CD4-positive, alpha-beta memory T cell (primary cell): ENCODE results near the gene CUX1. TPM values are rescaled to one million over a fixed set of nuclear protein-coding genes. Genes with fewer than 3 reads are reported as not detected.

ENCODE experiments used
- CTCF ChIA-PET: fragments of 350-600 bp; sonication (Branson Sonifier 250); formaldehyde crosslinking; loops from one replicate; lab custom pipeline; 2021; ENCODE audit warnings: inconsistent platforms; ENCODE audit not compliant: partially characterized antibody; lab: Charles Lee
- POLR2A ChIA-PET: fragments of 350-600 bp; sonication (Branson Sonifier 250); formaldehyde crosslinking; loops from one replicate; lab custom pipeline; 2021; ENCODE audit not compliant: partially characterized antibody; lab: Charles Lee
- DNase-seq, 5 donors: peaks; one replicate each; pipeline versions ENCODE4 v3.0.0 to v3.0.0-alpha.2; 2020 to 2022; ENCODE audit warnings: mixed read lengths in 1 of 5
- H3K27ac ChIP-seq: one replicate; pipeline ENCODE4 v1.7.0; 2013; ENCODE audit warnings: low read depth, low read length
- H3K27me3 ChIP-seq: 2 replicates; pipeline ENCODE4 v1.7.0; 2013; ENCODE audit warnings: mild to moderate bottlenecking, low read length, moderate library complexity; ENCODE audit not compliant: insufficient read depth
- H3K36me3 ChIP-seq: 2 replicates; pipeline ENCODE4 v1.7.0; 2013; ENCODE audit warnings: mild to moderate bottlenecking, low read length, moderate library complexity; ENCODE audit not compliant: insufficient read depth
- H3K4me1 ChIP-seq: 2 replicates; pipeline ENCODE4 v1.7.0; 2013; ENCODE audit warnings: mild to moderate bottlenecking, low read length, moderate library complexity; ENCODE audit not compliant: insufficient read depth
- H3K4me3 ChIP-seq, 2 donors: one replicate each; pipeline ENCODE4 v1.7.0; 2013; ENCODE audit warnings: low read length in 2 of 2, mild to moderate bottlenecking in 1 of 2
- H3K9me3 ChIP-seq, 2 donors: one replicate each; pipeline ENCODE4 v1.7.0; 2013; ENCODE audit warnings: low read length in 2 of 2, control low read depth in 1 of 2; ENCODE audit not compliant: control insufficient read depth in 1 of 2
- H3K27ac Mint-ChIP-seq, 7 donors: one replicate each; pipeline ENCODE4 v1.8.0; 2020 to 2021; ENCODE audit warnings: mixed read lengths in 7 of 7, mild to moderate bottlenecking in 6 of 7, inconsistent platforms in 3 of 7, moderate library complexity in 3 of 7
- H3K27me3 Mint-ChIP-seq, 2 donors: one replicate each; pipeline ENCODE4 v1.8.0; 2020 to 2021; ENCODE audit warnings: mixed read lengths in 2 of 2
- H3K36me3 Mint-ChIP-seq, 2 donors: one replicate each; pipeline ENCODE4 v1.8.0; 2020 to 2021; ENCODE audit warnings: mixed read lengths in 2 of 2, inconsistent platforms in 1 of 2, mild to moderate bottlenecking in 1 of 2
- H3K4me1 Mint-ChIP-seq, 4 donors: one replicate each; pipeline ENCODE4 v1.8.0; 2020 to 2021; ENCODE audit warnings: mixed read lengths in 4 of 4, mild to moderate bottlenecking in 1 of 4
- H3K4me3 Mint-ChIP-seq, 8 donors: one replicate each; pipeline ENCODE4 v1.8.0; 2020 to 2021; ENCODE audit warnings: mixed read lengths in 8 of 8, mild to moderate bottlenecking in 7 of 8, moderate library complexity in 6 of 8, inconsistent platforms in 3 of 8
- H3K9me3 Mint-ChIP-seq, 8 donors: one replicate each; pipeline ENCODE4 v1.8.0; 2020 to 2021; ENCODE audit warnings: mixed read lengths in 8 of 8, mild to moderate bottlenecking in 5 of 8, inconsistent platforms in 3 of 8, moderate library complexity in 1 of 8
- intact Hi-C: fragments of 100-400 bp; cut with micrococcal nuclease; formaldehyde crosslinking; loops from one replicate; pipeline ENCODE4 v1.15.1; 2023
- polyA plus RNA-seq, 2 donors: library from polyadenylated mRNA; unstranded; fragments of 300-500 nt; fragmentation: Illumina TruSeq; gene quantifications; one replicate each; pipeline ENCODE4 v1.2.3, GENCODE V29; 2021
- total RNA-seq, 2 experiments: library from RNA; stranded (reverse); gene quantifications; one replicate each; pipeline ENCODE4 v1.2.3, GENCODE V29; 2021

CUX1 gene
- total and polyA plus RNA-seq, 4 experiments from 2014 or later: 2.1 to 47.6 (median 36.1) TPM

DNA sequence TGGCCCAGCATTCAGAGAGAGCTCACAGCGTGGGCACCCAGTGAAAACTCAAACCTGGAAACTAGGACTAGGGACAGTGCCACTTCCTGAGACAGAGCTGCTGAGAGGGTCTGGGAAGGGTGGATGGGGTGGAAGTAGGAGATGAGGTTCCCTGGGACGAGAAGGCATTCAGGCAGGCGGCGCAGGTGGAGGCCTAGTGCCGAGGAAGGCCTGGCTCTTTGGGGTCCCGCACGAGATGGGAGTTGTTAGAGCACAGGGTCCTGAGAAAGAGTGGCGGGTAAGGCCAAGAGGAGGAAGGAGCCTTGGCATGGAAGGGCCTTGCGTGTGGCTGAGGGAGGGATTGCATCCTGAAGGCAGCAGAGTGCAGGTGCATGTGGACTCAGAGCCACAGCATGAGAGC lies 339.4 kb downstream of the CUX1 start:
- peak overlapping the region in 1 of 8 donors; percentile 55 for H3K4me3 Mint-ChIP-seq
- H3K27me3 Mint-ChIP-seq: no peaks in the 10 kb centered on the region
- no peak overlapping the region for H3K27ac ChIP-seq
- no peaks in the 10 kb centered on the region for H3K4me1 Mint-ChIP-seq
- peaks cover 0 to 2% (median 0%) of the 10 kb centered on the region in 8 donors for H3K9me3 Mint-ChIP-seq
- POLR2A ChIA-PET: no interaction called here
- H3K4me1 ChIP-seq: no peaks in the 10 kb centered on the region
- H3K9me3 ChIP-seq: no peaks in the 10 kb centered on the region
- no peak overlapping the region for H3K27ac Mint-ChIP-seq
- CTCF ChIA-PET: no interaction called here
- peaks cover 14 to 15% of the 10 kb centered on the region in 2 donors for H3K36me3 Mint-ChIP-seq
- DNase-seq: no peak
- no peak overlapping the region for H3K4me3 ChIP-seq
- no peaks in the 10 kb centered on the region for H3K36me3 ChIP-seq
- no peaks in the 10 kb centered on the region for H3K27me3 ChIP-seq
- intact Hi-C loops: no loop called here

DNA sequence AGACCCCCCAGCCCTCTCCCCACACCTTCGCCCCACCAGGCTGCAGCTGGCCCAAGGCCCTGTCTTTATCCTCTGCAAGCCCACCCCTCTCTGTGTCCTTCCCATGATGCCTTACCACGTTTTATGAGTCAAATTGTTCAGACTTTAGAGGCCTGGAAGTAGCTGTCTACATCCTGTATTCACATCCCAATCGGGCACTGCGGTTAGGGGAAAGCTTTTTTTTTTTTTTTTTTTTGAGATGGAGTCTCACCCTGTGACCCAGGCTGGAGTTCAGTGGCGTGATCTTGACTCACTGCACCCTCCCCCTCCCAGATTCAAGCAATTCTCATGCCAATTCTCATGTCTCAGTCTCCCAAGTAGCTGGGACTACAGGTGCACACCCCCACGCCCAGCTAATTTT lies 347.7 kb downstream of the CUX1 start:
- no peaks in the 10 kb centered on the region for H3K4me1 ChIP-seq
- Mint-ChIP-seq H3K27me3 (no peaks in the 10 kb centered on the region), H3K4me1 (no peaks in the 10 kb centered on the region), H3K36me3 (peaks cover 8 to 9% of the 10 kb centered on the region in 2 donors), H3K4me3 (no peak overlapping the region), H3K9me3 (peaks cover 0 to 2% (median 0%) of the 10 kb centered on the region in 8 donors), H3K27ac (no peak overlapping the region)
- no peak for DNase-seq
- ChIA-PET POLR2A (no interaction called here), CTCF (no interaction called here)
- no peaks in the 10 kb centered on the region for H3K36me3 ChIP-seq
- H3K9me3 ChIP-seq: no peaks in the 10 kb centered on the region
- no peak overlapping the region for H3K27ac ChIP-seq
- intact Hi-C loops: no loop called here
- H3K27me3 ChIP-seq: no peaks in the 10 kb centered on the region
- H3K4me3 ChIP-seq: no peak overlapping the region

DNA sequence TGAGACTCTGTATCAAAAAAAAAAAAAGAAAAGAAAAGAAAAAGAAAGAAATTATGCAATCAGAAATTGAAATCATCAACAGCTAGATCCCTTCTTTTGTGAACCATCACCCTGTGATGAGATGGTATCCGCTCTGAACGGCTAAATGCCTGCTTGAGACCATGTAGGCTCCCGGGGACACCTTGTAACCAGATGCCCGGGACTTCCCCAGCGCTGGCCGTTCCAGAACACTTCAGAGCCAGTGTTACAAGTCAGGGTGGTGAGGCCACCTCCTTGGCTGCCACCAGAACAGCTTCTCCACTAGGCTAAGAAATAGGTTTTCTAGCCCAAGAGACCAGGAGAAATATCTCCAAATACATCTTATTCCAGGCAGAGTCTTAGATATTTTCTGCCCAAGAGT lies 349.8 kb downstream of the CUX1 start:
- Mint-ChIP-seq H3K36me3 (peaks cover 8 to 10% of the 10 kb centered on the region in 2 donors), H3K4me3 (no peak overlapping the region), H3K27me3 (no peaks in the 10 kb centered on the region), H3K4me1 (no peaks in the 10 kb centered on the region), H3K9me3 (no peaks in the 10 kb centered on the region), H3K27ac (no peak overlapping the region)
- H3K4me3 ChIP-seq: no peak overlapping the region
- DNase-seq: no peak
- intact Hi-C loops: no loop called here
- H3K27ac ChIP-seq: no peak overlapping the region
- no peaks in the 10 kb centered on the region for H3K9me3 ChIP-seq
- ChIA-PET CTCF (interaction anchor here (0.7 kb wide), 1 partner anchor 499 kb away, joined by 3 read pairs; no protein-coding TSS in a partner anchor), POLR2A (no interaction called here)
- no peaks in the 10 kb centered on the region for H3K27me3 ChIP-seq
- no peaks in the 10 kb centered on the region for H3K36me3 ChIP-seq
- no peaks in the 10 kb centered on the region for H3K4me1 ChIP-seq

DNA sequence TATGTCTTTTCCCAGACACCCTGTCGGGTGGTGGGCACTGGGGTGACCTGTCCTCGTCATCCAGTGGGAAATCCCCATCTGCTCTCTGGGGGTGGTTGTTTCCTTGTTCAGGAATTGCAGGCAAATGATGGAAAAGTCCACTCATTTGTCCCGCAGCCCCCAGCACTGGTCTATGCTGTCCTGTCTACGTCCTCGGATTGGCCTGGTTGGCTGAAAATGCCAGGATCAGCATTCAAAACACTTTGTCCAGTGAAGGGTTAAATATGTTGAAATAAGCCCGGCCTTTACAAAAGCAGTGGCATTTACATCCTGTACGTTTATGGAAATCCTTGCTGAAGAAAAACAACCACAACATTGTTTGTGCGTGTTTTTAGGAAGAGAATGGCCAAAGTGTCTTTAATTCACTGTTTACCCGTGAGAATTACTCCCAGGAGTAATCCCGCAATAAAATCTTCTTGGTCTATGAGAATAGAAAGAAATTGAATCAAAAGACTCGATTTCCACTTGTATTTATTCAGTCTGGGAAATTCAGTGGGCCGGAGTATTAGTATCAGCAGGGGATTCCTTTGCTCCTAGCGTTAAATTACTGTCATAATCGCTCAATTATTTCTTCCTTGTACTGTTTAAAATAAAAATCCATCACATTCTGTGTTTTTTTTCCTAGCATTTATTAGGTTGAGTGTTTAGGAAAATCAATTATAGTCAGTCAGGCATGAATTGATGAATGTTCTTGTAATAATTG lies 352.4 kb downstream of the CUX1 start:
- no peaks in the 10 kb centered on the region for H3K4me1 Mint-ChIP-seq
- no peaks in the 10 kb centered on the region for H3K27me3 ChIP-seq
- no peak overlapping the region for H3K4me3 Mint-ChIP-seq
- H3K4me3 ChIP-seq: no peak overlapping the region
- no peaks in the 10 kb centered on the region for H3K9me3 ChIP-seq
- no peaks in the 10 kb centered on the region for H3K9me3 Mint-ChIP-seq
- H3K27ac Mint-ChIP-seq: peak overlapping the region in 1 of 7 donors; percentile 4
- no peak for DNase-seq
- H3K36me3 Mint-ChIP-seq: peaks cover 13 to 19% of the 10 kb centered on the region in 2 donors
- no peaks in the 10 kb centered on the region for H3K27me3 Mint-ChIP-seq
- no peak overlapping the region for H3K27ac ChIP-seq
- no peaks in the 10 kb centered on the region for H3K36me3 ChIP-seq
- ChIA-PET CTCF (no interaction called here), POLR2A (no interaction called here)
- no peaks in the 10 kb centered on the region for H3K4me1 ChIP-seq
- intact Hi-C loops: no loop called here

DNA sequence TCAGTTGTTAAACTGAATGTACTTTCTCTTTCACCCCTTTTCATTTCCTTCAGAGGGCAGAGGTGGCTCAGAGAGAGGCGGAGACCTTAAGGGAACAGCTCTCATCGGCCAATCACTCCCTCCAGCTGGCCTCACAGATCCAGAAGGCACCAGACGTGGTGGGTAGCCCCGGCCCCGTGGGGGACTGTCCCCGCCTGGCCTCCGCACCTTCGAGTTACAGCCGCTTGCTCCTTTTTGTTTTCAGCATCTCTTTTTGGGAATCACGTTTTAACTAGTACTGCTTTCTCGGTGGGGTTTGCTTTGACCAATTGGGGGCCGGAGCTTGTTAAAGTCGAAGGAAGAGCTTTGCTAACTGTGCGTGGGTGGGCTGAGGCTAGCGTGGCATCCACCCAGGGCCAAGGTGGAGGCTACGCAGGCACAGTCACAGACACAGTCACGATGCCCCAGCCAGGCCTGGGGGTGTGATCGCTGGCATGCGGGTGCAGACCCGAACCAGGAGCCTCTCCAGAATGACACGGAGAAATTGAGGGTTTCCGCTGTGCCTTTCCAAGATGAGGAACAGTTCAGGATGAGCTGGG lies 353.1 kb downstream of the CUX1 start:
- CTCF ChIA-PET: no interaction called here
- no peaks in the 10 kb centered on the region for H3K36me3 ChIP-seq
- no peaks in the 10 kb centered on the region for H3K4me1 ChIP-seq
- intact Hi-C loops: no loop called here
- H3K4me3 Mint-ChIP-seq: no peak overlapping the region
- no peaks in the 10 kb centered on the region for H3K27me3 ChIP-seq
- H3K9me3 ChIP-seq: no peaks in the 10 kb centered on the region
- no peak overlapping the region for H3K27ac ChIP-seq
- POLR2A ChIA-PET: no interaction called here
- no peaks in the 10 kb centered on the region for H3K9me3 Mint-ChIP-seq
- no peak overlapping the region for H3K4me3 ChIP-seq
- no peaks in the 10 kb centered on the region for H3K27me3 Mint-ChIP-seq
- H3K4me1 Mint-ChIP-seq: no peaks in the 10 kb centered on the region
- peaks cover 13 to 23% of the 10 kb centered on the region in 2 donors for H3K36me3 Mint-ChIP-seq
- DNase-seq: no peak
- H3K27ac Mint-ChIP-seq: no peak overlapping the region

DNA sequence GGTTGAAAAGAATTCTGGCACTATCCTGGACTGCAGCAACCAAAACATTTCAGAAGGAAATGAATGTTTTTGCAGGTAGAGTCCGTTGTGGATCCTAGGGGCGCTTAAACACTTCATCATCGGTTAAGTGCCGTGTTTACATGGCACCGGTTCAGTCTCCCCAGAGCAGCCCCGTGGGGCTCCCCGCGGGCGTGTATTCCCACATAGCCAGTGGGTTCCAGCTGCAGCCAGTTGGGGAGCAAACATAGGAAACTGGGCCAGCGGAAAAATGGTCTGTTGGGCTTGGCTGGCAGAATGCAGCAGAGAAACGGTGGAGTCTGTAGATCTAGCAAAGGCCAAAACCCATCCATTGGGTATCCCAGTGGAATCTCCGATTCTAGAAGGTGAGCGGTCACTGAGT lies 356.2 kb downstream of the CUX1 start:
- CTCF ChIA-PET: no interaction called here
- no peaks in the 10 kb centered on the region for H3K36me3 ChIP-seq
- intact Hi-C loops: no loop called here
- Mint-ChIP-seq H3K27me3 (no peaks in the 10 kb centered on the region), H3K4me3 (no peak overlapping the region), H3K4me1 (no peaks in the 10 kb centered on the region), H3K27ac (no peak overlapping the region), H3K36me3 (peaks cover 21 to 39% of the 10 kb centered on the region in 2 donors), H3K9me3 (no peaks in the 10 kb centered on the region)
- no peaks in the 10 kb centered on the region for H3K4me1 ChIP-seq
- POLR2A ChIA-PET: no interaction called here
- H3K27ac ChIP-seq: no peak overlapping the region
- no peaks in the 10 kb centered on the region for H3K27me3 ChIP-seq
- H3K4me3 ChIP-seq: no peak overlapping the region
- H3K9me3 ChIP-seq: no peaks in the 10 kb centered on the region
- DNase-seq: no peak

DNA sequence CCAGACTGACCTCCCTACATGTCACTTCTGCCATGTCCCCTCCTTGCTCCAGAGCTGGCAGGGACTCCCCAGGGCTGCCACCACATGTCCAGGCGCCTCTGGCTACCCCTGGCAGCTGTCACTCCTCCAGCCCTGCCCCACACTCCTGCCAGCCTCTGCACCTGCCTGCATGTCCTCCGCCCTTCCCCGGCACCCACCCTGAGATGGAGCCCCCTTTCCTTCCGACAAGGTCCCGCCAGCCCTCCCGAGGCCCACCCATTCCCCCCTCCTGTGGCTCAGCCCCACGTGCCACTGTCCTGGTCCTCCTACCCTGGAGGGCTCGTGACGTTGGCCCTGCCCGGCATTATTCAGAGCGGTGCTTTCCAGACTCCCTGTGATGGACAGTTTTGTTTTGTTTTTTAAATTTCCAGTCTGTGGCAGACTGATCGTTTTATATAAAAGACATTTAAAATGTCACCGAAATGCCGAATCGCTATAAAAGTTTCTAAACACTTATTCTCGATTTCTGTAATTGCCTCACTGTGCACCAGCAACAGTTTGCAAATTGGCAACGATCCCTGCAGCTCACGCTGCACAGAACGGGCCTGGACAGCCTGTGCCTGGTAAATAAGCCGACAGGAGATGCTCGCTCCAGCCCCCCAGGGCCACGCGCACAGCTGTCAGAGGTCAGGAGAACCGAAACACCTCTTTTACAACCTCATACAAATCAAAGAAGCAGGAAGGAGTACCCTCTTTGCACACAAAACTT lies 358.2 kb downstream of the CUX1 start:
- Mint-ChIP-seq H3K27ac (no peak overlapping the region), H3K4me1 (no peaks in the 10 kb centered on the region), H3K27me3 (no peaks in the 10 kb centered on the region), H3K4me3 (no peak overlapping the region), H3K36me3 (peaks cover 29 to 45% of the 10 kb centered on the region in 2 donors), H3K9me3 (no peaks in the 10 kb centered on the region)
- H3K4me3 ChIP-seq: no peak overlapping the region
- no peak overlapping the region for H3K27ac ChIP-seq
- H3K27me3 ChIP-seq: no peaks in the 10 kb centered on the region
- intact Hi-C loops: no loop called here
- ChIA-PET POLR2A (no interaction called here), CTCF (no interaction called here)
- H3K36me3 ChIP-seq: no peaks in the 10 kb centered on the region
- no peaks in the 10 kb centered on the region for H3K9me3 ChIP-seq
- DNase-seq: no peak
- no peaks in the 10 kb centered on the region for H3K4me1 ChIP-seq
